Glutamatergic neuron (in vitro differentiated cells): Measurements from ENCODE around the gene SAE1. TPM values are rescaled to one million over a fixed set of nuclear protein-coding genes. Genes with fewer than 3 reads are reported as not detected.
"Not testable (repeated sequence)": the region's sequence is repeated elsewhere in the genome, so short reads cannot be mapped to it uniquely, and the experiment has no call there.

Source experiments
- DNase-seq: peaks from one replicate; pipeline ENCODE4 v3.0.0; 2022
- H3K27ac Mint-ChIP-seq: one replicate; pipeline ENCODE4 v1.8.0; 2020; ENCODE audit warnings: mild to moderate bottlenecking, mixed read lengths, inconsistent platforms; ENCODE audit not compliant: unreplicated experiment
- H3K27me3 Mint-ChIP-seq: one replicate; pipeline ENCODE4 v1.8.0; 2020; ENCODE audit warnings: mild to moderate bottlenecking, moderate library complexity, mixed read lengths, inconsistent platforms; ENCODE audit not compliant: unreplicated experiment
- H3K36me3 Mint-ChIP-seq: one replicate; pipeline ENCODE4 v1.8.0; 2020; ENCODE audit warnings: mild to moderate bottlenecking, mixed read lengths, inconsistent platforms; ENCODE audit not compliant: unreplicated experiment
- H3K4me1 Mint-ChIP-seq: one replicate; pipeline ENCODE4 v1.8.0; 2020; ENCODE audit warnings: mild to moderate bottlenecking, low read depth, mixed read lengths, inconsistent platforms; ENCODE audit not compliant: unreplicated experiment
- H3K4me3 Mint-ChIP-seq: one replicate; pipeline ENCODE4 v1.8.0; 2020; ENCODE audit warnings: mild to moderate bottlenecking, mixed read lengths, inconsistent platforms; ENCODE audit not compliant: unreplicated experiment
- H3K9me3 Mint-ChIP-seq: one replicate; pipeline ENCODE4 v1.8.0; 2020; ENCODE audit warnings: mild to moderate bottlenecking, moderate library complexity, mixed read lengths, inconsistent platforms; ENCODE audit not compliant: unreplicated experiment
- total RNA-seq: library from RNA; stranded (reverse); fragmentation: NEBNext Ultra II Directional; extraction: Animal tissue kit (Norgen Biotek cat#: 25700); gene quantifications from one replicate; pipeline ENCODE4 v1.2.1, GENCODE V29; 2021; ENCODE audit not compliant: unreplicated experiment
- TF ChIP-seq, protein P1 (sequence below): fragments of 200-600 bp; sonication (generic); IDR thresholded peaks from one replicate; pipeline ENCODE4 v1.5.0; 2021; ENCODE audit not compliant: partially characterized antibody, unreplicated experiment

The SAE1 gene
- total RNA-seq, 1 donor from 2014 or later = 79.9 TPM

GRCh38 chr19:47134545-47134944, 3.9 kb downstream of the SAE1 start:
- H3K4me3 Mint-ChIP-seq = no peak overlapping the region
- H3K27ac Mint-ChIP-seq = peak overlapping the region; percentile 48
- peaks cover 4% of the 10 kb centered on the region for H3K36me3 Mint-ChIP-seq
- TF ChIP-seq, protein P1, sequence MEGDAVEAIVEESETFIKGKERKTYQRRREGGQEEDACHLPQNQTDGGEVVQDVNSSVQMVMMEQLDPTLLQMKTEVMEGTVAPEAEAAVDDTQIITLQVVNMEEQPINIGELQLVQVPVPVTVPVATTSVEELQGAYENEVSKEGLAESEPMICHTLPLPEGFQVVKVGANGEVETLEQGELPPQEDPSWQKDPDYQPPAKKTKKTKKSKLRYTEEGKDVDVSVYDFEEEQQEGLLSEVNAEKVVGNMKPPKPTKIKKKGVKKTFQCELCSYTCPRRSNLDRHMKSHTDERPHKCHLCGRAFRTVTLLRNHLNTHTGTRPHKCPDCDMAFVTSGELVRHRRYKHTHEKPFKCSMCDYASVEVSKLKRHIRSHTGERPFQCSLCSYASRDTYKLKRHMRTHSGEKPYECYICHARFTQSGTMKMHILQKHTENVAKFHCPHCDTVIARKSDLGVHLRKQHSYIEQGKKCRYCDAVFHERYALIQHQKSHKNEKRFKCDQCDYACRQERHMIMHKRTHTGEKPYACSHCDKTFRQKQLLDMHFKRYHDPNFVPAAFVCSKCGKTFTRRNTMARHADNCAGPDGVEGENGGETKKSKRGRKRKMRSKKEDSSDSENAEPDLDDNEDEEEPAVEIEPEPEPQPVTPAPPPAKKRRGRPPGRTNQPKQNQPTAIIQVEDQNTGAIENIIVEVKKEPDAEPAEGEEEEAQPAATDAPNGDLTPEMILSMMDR = no peak
- peaks cover 11% of the 10 kb centered on the region for H3K4me1 Mint-ChIP-seq
- H3K27me3 Mint-ChIP-seq = peaks cover 14% of the 10 kb centered on the region
- peaks cover 10% of the 10 kb centered on the region for H3K9me3 Mint-ChIP-seq
- no peak for DNase-seq

DNA sequence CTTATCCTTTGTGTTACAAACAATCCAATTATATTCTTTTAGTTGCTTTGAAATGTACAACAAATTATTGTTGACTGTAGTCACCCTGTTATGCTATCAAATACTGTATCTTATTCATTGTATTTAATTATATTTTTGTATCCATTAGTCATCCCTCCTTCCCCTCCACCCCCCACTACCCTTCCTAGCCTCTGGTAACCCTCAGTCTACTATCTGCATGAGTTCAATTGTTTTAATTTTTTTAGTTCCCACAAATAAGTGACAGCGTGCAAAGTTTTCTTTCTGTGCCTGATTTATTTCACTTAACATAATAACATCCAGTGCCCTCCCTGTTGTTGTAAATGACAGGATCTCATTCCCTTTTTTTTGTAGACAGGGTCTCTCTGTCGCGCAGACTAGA, 4.5 kb downstream of the SAE1 start:
- H3K36me3 Mint-ChIP-seq = peaks cover 4% of the 10 kb centered on the region
- H3K4me1 Mint-ChIP-seq = peaks cover 11% of the 10 kb centered on the region
- H3K4me3 Mint-ChIP-seq = peak overlapping the region; percentile 52
- H3K27me3 Mint-ChIP-seq = peaks cover 14% of the 10 kb centered on the region
- DNase-seq = no peak
- H3K9me3 Mint-ChIP-seq = peaks cover 10% of the 10 kb centered on the region
- TF ChIP-seq, protein P1 = no peak
- H3K27ac Mint-ChIP-seq = peak overlapping the region; percentile 70

GRCh38 chr19:47141252-47141651, 10.6 kb downstream of the SAE1 start:
- not testable (repeated sequence) for H3K4me1 Mint-ChIP-seq, DNase-seq, H3K9me3 Mint-ChIP-seq, H3K36me3 Mint-ChIP-seq, H3K4me3 Mint-ChIP-seq, H3K27me3 Mint-ChIP-seq, H3K27ac Mint-ChIP-seq

DNA sequence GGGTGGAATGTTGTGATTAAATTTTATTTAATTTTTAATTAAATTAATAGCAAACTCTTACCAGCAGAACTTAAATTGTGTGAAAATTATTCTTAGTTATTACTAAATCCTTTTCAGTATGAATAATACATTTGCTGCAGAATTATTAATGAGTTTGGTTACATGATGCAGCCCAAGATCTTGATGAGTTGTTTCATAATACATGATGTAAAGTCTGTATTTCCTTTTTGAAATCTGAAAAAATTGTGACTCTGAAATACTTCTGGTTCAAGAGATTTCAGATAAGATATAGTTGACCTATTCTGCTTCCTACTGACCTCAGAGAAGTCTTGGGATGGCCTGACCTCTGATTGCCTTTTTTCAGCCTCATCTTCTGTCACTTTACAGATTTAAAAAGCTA, 11.1 kb downstream of the SAE1 start:
- Mint-ChIP-seq H3K9me3 (no peaks in the 10 kb centered on the region), H3K27me3 (no peaks in the 10 kb centered on the region), H3K4me1 (peaks cover 2% of the 10 kb centered on the region), H3K36me3 (no peaks in the 10 kb centered on the region), H3K27ac (no peak overlapping the region), H3K4me3 (no peak overlapping the region)
- DNase-seq = no peak
- TF ChIP-seq, protein P1 = no peak

GRCh38 chr19:47142779-47143178, 12.1 kb downstream of the SAE1 start:
- Mint-ChIP-seq H3K9me3 (no peaks in the 10 kb centered on the region), H3K4me3 (no peak overlapping the region), H3K4me1 (peaks cover 2% of the 10 kb centered on the region), H3K27me3 (no peaks in the 10 kb centered on the region), H3K27ac (no peak overlapping the region), H3K36me3 (no peaks in the 10 kb centered on the region)
- TF ChIP-seq, protein P1 = no peak
- no peak for DNase-seq
